ENCODE data around the gene LYPD3.
"Not testable (repeated sequence)": the region's sequence is repeated elsewhere in the genome, so short reads cannot be mapped to it uniquely, and the experiment has no call there.

The LYPD3 gene

GRCh38 chr19:43465468-43466120 is at the start of gene LYPD3:
Gene LYPD3 (minus strand): TSS chr19:43465608. CDS start chr19:43465571, 37 bp downstream.
- DNase-seq, result no peak

GRCh38 chr19:43512399-43512798 is 47.0 kb upstream of the LYPD3 start:
- not testable (repeated sequence) for DNase-seq

GRCh38 chr19:43511324-43511723 is 45.9 kb upstream of the LYPD3 start:
- DNase-seq, result no peak

- no peak for DNase-seq
These were observed 45.3 kb upstream of the LYPD3 start for GRCh38 chr19:43510713-43511112.

GRCh38 chr19:43507880-43508279 is 42.5 kb upstream of the LYPD3 start:
- DNase-seq, result no peak

GRCh38 chr19:43506629-43507028 is 41.2 kb upstream of the LYPD3 start:
- DNase-seq, result no peak

- DNase-seq, result no peak
These were observed 40.5 kb upstream of the LYPD3 start for GRCh38 chr19:43505941-43506340.

- no peak for DNase-seq
These were observed 39.7 kb upstream of the LYPD3 start for GRCh38 chr19:43505186-43505456.

- peak in 2 of 4 experiments; percentile 54 to 59 for DNase-seq
These were observed 39.2 kb upstream of the LYPD3 start, which contains the start of gene PHLDB3 for GRCh38 chr19:43504426-43505185. Gene PHLDB3 (minus strand): TSS chr19:43504746. CDS start chr19:43504118, 628 bp downstream.

GRCh38 chr19:43503501-43504425 is 38.4 kb upstream of the LYPD3 start:
- peak; percentile 91 to 99 (median 96) for DNase-seq

- no peak for DNase-seq
These were observed 37.1 kb upstream of the LYPD3 start for GRCh38 chr19:43502419-43502976.

GRCh38 chr19:43501661-43502418 is 36.4 kb upstream of the LYPD3 start:
- DNase-seq, result no peak

GRCh38 chr19:43499042-43499441 is 33.6 kb upstream of the LYPD3 start:
- DNase-seq, result no peak

- DNase-seq, result no peak
These were observed 32.9 kb upstream of the LYPD3 start for GRCh38 chr19:43498233-43498842.

GRCh38 chr19:43496960-43497359 is 31.6 kb upstream of the LYPD3 start:
- no peak for DNase-seq

GRCh38 chr19:43495082-43495481 is 29.7 kb upstream of the LYPD3 start:
- DNase-seq, result no peak

- no peak for DNase-seq
These were observed 25.4 kb upstream of the LYPD3 start for GRCh38 chr19:43490759-43491158.

GRCh38 chr19:43489979-43490599 is 24.7 kb upstream of the LYPD3 start:
- DNase-seq, result no peak

GRCh38 chr19:43489310-43489709 is 23.9 kb upstream of the LYPD3 start:
- DNase-seq, result no peak

- no peak for DNase-seq
These were observed 22.8 kb upstream of the LYPD3 start for GRCh38 chr19:43488179-43488578.

- DNase-seq, result no peak
These were observed 21.0 kb upstream of the LYPD3 start for GRCh38 chr19:43486412-43486811.
